VCaP (cell line): ENCODE data around the gene ING3.

ENCODE experiments used
- H3K27ac ChIP-seq: fragments of 450-650 bp; 2 replicates; pipeline ENCODE4 v1.5.1; 2017
- CTCF ChIP-seq: fragments of 450-650 bp; conservative IDR thresholded peaks from 2 replicates; pipeline ENCODE4 v1.5.1; 2017; ENCODE audit warnings: mild to moderate bottlenecking, moderate library complexity

ING3 gene

GRCh38 chr7:121023683-121024511, 73.3 kb downstream of the ING3 start:
- TF ChIP-seq CTCF: no peak
- peak overlapping the region; percentile 85 for H3K27ac ChIP-seq

DNA sequence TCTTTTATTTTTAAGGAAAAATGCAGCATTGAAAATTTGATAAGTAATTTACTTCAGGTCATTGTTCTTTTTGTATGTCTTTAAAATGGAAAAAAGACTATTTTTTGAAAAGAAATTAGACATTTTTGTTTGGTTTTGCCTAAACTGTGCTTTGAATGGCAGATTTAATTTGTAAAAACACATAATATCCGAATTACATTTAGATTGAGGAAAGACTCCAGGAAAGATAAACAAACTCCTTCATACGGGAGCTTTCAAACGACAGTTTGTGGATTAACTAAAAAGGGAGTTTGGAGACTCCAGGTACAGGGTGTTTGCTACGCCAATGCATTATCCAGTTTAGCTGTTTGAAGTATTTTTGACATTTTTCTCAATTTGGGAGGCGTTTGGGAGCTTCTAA, 74.0 kb downstream of the ING3 start:
- no peak for TF ChIP-seq CTCF
- H3K27ac ChIP-seq: peak overlapping the region; percentile 85

DNA sequence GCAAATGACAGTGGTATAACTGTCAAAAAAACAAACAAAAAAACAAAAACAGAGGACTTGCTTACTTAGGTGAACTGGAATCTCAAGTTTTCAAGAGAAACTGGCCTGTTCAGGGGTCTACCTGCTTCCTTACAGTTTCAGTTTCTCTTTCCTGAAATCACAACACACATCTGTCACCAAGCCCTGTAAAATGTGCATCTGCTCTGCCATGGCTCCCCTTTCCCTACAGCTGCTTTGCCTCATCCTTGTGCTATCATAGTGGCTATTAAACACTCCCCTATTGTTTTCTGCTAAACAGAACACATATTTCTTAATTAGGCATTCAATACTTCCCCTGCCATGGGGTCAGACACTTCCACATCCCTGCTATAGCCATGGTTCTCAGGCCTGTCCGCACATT, 75.6 kb downstream of the ING3 start:
- no peak for TF ChIP-seq CTCF
- H3K27ac ChIP-seq: no peak overlapping the region

GRCh38 chr7:121026577-121027111, 76.1 kb downstream of the ING3 start:
- TF ChIP-seq CTCF: no peak
- no peak overlapping the region for H3K27ac ChIP-seq
